HuH-7.5 (cell line): ENCODE data around the gene INAVA.
"Not testable (repeated sequence)": the region's sequence is repeated elsewhere in the genome, so short reads cannot be mapped to it uniquely, and the experiment has no call there.

Experiments
- DNase-seq: peaks from one replicate; pipeline ENCODE4 v3.0.0; 2011; ENCODE audit warnings: low spot score

INAVA gene

GRCh38 chr1:200921571-200922110 lies 26.9 kb downstream of the INAVA start:
- no peak for DNase-seq

GRCh38 chr1:200922406-200922805 lies 27.7 kb downstream of the INAVA start:
- DNase-seq = no peak

DNA sequence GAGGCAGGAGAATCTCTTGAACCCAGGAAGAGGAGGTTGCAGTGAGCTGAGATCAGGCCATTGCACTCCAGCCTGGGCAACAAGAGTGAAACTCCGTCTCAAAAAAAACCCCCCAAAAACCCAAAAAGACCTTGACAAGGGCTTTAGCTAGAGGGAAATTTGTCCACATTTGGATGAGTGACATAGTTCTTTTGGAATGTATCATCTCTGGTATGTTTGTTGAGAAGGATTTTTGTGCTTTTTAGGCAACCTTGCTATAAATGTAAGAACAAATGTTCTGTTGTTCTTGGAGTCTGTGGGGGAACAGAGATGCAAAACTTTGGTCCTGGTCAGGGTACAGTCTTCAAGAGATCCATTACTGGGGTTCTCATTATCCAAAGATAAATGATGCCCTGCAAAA lies 28.9 kb downstream of the INAVA start:
- DNase-seq = no peak

GRCh38 chr1:200925831-200926230 lies 31.1 kb downstream of the INAVA start:
- no peak for DNase-seq

DNA sequence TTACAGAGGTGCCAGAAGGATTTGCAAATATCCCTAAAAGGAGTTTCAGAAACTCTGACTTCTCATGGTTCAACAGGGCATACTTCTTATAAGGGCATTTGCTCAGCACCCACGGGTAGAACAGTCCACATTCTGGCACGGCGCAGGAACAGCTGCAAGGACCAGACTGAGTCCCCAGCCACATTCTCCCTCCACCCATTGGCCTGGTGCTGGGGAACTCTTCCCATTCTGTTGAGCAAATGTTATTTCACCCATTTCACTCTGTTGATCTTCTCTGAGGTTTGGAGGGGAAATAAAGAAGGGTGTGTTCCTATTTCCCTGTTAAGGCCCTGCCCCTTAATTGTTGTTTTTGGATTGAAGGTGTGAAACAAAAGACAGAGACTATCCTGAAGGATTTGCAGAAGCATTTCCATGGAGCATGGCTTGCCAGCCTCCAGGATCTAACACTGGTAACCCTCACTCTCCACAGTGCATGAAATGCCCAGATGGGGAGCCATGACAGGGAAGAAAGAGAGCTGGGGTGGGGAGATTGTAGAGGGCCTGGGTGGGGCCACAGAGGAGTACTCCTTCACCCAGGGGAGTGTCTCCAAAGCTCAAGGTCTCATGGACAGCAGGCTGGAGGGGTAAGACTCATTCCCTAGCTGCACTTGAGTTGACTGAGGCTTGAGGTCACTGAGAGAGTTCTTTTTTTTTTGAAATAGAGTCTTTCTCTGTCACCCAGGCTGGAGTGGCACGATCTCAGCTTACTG lies 35.0 kb downstream of the INAVA start:
- no peak for DNase-seq

- not testable (repeated sequence) for DNase-seq
Observed at GRCh38 chr1:200930285-200930684, 35.6 kb downstream of the INAVA start.

DNA sequence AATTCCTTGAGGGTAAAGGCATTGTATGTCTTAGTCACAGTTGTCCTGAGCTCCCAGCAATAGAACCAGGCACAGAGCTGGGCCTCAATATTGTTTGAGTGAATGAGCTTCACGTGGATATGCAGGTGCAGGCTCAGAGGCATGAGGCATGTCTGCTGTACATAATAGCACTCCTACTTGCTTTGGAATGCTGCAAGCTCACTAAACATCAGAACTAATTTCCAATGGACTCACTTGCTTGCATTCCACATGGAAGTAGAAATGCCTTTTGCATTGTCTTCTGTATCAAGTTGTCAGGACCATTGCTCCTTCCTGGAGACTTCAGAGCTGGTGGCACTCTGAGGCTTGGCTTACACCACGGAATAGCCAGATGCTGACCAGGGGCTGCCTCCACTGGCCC lies 37.1 kb downstream of the INAVA start:
- DNase-seq = no peak

- DNase-seq = no peak
Observed at GRCh38 chr1:200934676-200935245, 40.1 kb downstream of the INAVA start.

GRCh38 chr1:200935286-200935962 lies 40.7 kb downstream of the INAVA start:
- DNase-seq = not testable (repeated sequence)

- DNase-seq = no peak
Observed at GRCh38 chr1:200938955-200939354, 44.3 kb downstream of the INAVA start.

GRCh38 chr1:200945111-200945510 lies 50.4 kb downstream of the INAVA start:
- DNase-seq = no peak

DNA sequence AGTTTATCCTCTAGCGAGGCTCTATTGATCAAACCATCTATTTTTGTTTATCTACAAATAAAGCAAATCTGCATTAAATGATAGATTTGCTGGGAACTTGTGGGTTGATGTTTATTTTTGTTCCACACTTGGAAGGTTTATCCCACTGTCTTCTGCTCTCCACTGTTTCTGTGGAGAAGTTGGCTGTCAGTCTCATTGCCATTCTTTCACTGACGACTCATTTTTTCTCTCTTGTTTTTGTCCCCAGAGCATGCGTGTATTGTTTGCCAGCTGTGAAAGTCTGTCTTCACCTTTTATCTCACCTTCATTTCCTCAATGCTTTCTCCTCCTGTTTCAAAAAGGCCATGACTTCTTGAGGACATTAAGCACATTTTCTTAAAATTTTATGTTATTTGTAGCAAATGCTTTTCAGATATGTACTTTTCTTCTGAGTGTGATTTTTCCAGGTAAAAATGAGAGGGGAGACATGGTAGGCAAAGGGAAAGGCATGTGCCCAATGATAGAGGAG lies 52.4 kb downstream of the INAVA start:
- no peak for DNase-seq

GRCh38 chr1:200949626-200950025 lies 54.9 kb downstream of the INAVA start:
- DNase-seq = no peak

GRCh38 chr1:200951016-200951415 lies 56.3 kb downstream of the INAVA start:
- no peak for DNase-seq

GRCh38 chr1:200954434-200954833 lies 59.7 kb downstream of the INAVA start:
- DNase-seq = no peak

DNA sequence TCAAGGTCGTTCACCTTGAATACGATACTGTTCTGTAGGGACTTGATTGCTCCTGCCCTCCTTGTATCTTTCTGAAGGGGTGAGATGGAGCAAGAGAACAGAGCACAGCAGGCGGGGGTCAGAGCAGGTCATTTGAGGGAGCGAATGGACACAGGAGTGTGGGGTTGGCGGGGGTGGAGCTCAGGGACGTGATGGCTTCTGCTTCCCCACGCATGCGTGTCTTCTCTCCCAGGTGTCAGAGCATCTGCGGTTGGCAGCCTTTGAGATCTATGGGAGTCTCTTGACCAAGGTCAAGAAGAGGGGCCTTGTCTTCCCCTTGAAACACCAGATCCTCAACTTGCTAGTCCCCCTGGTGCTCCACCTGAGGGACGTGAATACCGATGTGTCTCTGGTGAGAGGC lies 63.9 kb downstream of the INAVA start:
- no peak for DNase-seq

- no peak for DNase-seq
Observed at GRCh38 chr1:200959411-200959921, 64.8 kb downstream of the INAVA start.

GRCh38 chr1:200960236-200960947 lies 65.7 kb downstream of the INAVA start:
- DNase-seq = no peak

GRCh38 chr1:200960948-200961340 lies 66.2 kb downstream of the INAVA start:
- DNase-seq = no peak

GRCh38 chr1:200962151-200962550 lies 67.5 kb downstream of the INAVA start:
- DNase-seq = not testable (repeated sequence)

- DNase-seq = no peak
Observed at GRCh38 chr1:200962631-200963030, 67.9 kb downstream of the INAVA start.

DNA sequence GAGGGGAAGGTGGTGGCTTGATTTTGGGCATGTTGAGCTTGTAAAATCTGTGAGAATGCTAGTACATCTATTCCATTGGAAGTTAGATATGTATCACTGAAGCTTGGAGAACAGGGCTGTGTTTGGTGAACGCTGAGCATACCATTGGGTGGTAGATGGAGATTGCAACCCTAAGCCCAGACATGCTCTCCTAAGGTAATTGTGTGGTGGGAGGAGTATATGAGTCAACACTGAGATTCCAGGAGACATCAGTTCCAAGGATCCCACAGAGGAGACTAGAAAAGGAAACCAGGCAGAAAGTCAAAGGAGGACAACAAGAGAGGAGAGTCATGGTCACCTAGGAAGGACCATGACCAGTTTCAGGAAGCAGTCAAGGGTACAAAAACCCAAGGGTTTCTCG lies 68.4 kb downstream of the INAVA start:
- DNase-seq = no peak
